ENCODE data around the gene AUTS2. TPM values are rescaled to one million over a fixed set of nuclear protein-coding genes. Genes with fewer than 3 reads are reported as not detected.

The AUTS2 gene
- total and polyA plus RNA-seq, 9 of the 15 experiments (the other 6 are each of a cell fraction or from before 2014, with no cell fraction given) = 0.58 TPM; not detected in 8

DNA sequence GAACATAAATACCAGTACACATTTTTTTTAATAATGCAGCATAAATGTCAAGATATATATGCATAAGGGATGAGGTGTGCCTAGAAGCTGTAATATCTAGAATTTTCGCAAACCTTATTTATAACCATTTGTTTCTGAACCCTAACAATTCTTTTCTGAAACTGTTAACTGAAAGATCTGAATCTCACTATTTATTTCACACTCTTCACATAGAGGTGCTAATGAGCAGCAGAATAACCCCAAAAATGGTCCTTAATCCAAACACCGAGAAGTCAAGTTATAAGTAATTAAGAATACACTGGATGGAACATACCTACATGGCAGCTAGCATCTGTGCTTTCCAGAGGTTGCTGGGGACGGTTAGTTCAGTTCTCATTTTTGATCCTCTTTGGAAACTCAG is 742.0 kb downstream of the AUTS2 start (continued):
- TF ChIP-seq HIVEP1 (CRISPR knock-in tag; IDR thresholded peaks at IDR 0.05) = no peak
- TF ChIP-seq SMAD2 (IDR thresholded peaks at IDR 0.05; ENCODE audit: low read depth, low read length) = no peak
- no peak for TF ChIP-seq NFXL1 (CRISPR knock-in tag; IDR thresholded peaks at IDR 0.05)
- no peak for TF ChIP-seq ELF1 (tag; IDR thresholded peaks at IDR 0.05)
- no peak for TF ChIP-seq YBX1 (IDR thresholded peaks at IDR 0.05)

DNA sequence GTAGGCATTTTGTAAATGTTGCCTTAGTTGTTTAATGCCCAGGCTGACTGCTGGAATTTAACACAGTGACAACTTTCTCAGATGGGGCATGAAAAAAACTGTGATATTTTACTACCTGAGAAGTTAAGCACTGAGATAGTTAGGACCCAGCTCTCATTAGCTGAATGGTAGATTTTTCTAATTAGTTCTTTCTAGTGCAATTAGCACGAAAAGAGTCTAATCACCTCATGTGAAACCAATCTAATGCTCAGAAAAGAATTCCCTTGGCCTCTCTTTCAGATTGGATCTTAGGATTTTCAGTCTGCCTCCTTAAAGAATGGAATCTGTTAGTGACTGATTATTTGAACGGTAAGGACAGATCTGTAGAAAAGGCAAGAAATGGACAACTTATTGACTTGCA is 743.2 kb downstream of the AUTS2 start:
- Histone ChIP-seq H3K27me3 (ENCODE audit: control insufficient read depth in 2 of 2, insufficient read depth in 2 of 2, low read length in 2 of 2) (peaks cover 0 to 3% of the 10 kb centered on the region in 2 experiments; a peak in 2 of 5 replicates), H3K27ac (ENCODE audit: extremely low read depth, low read depth, low read length) (no peak overlapping the region), H3K4me3 (no peak overlapping the region), H3K36me3 (ENCODE audit: control insufficient read depth, insufficient read depth, low read length) (no peaks in the 10 kb centered on the region), H2AFZ (ENCODE audit: low read depth, low read length) (no peak overlapping the region), H3K9me1 (ENCODE audit: control insufficient read depth, insufficient read depth, low read length) (no peaks in the 10 kb centered on the region), H3K9me3 (replicated peaks; ENCODE audit: control insufficient read depth, insufficient read depth, low read depth, low read length) (no peaks in the 10 kb centered on the region), H4K20me1 (replicated peaks; ENCODE audit: control insufficient read depth, insufficient read depth, low read length) (no peaks in the 10 kb centered on the region), H3K4me1 (replicated peaks in 1 of 2; ENCODE audit: control insufficient read depth in 2 of 2, insufficient read depth in 2 of 2, low read length in 2 of 2) (no peaks in the 10 kb centered on the region), H3K4me2 (ENCODE audit: insufficient read depth, low read length) (no peak overlapping the region), H3K79me2 (ENCODE audit: control insufficient read depth, insufficient read depth, low read length) (no peaks in the 10 kb centered on the region), H3K9ac (ENCODE audit: insufficient read depth in 1 of 2, low read depth in 2 of 2, low read length in 2 of 2) (no peak overlapping the region)
- FAIRE-seq = no peak
- CTCF ChIA-PET (ENCODE audit: low intra/inter-chr PET ratio) = no interaction called here
- intact Hi-C loops (cut with micrococcal nuclease) = no loop called here
- BruUV-seq (replicated peaks) = no TSS peak
- no peak for DNase-seq (ENCODE audit: extremely low read depth in 1 of 4, low spot score in 3 of 4)
- 0% methylated on average over 2 of the region's 2 CpGs for WGBS (ENCODE audit: insufficient coverage, low coverage, missing lambda C conversion rate)
- ATAC-seq = no peak
- in situ Hi-C loops (cut with MboI) = no loop called here
- TF ChIP-seq SRSF1 (IDR thresholded peaks at IDR 0.05; ENCODE audit: low read depth, low read length) (no peak), SIN3A (IDR thresholded peaks at IDR 0.05; ENCODE audit: borderline replicate concordance in 2 of 2, control insufficient read depth in 1 of 2, low read depth in 2 of 2, low read length in 2 of 2) (no peak), HNRNPUL1 (IDR thresholded peaks at IDR 0.05; ENCODE audit: low read length) (no peak), DACH1 (IDR thresholded peaks at IDR 0.05; ENCODE audit: partially characterized antibody) (no peak)
- POLR2A ChIA-PET = interaction anchor here (0.6 kb wide), 1 partner anchor 26 kb away, joined by 4 read pairs; no protein-coding TSS in a partner anchor
